GM12864 (cell line): ENCODE data around the gene FPR2.

Experiments
- DNase-seq: peaks from one replicate; pipeline ENCODE4 v3.0.0-alpha.2; 2011; ENCODE audit warnings: low read depth
- H3K4me3 ChIP-seq: 2 replicates; pipeline ENCODE4 v1.5.1; 2011; ENCODE audit warnings: mild to moderate bottlenecking, low read depth, low read length, control low read depth
- CTCF ChIP-seq: IDR thresholded peaks from 2 replicates; pipeline ENCODE4 v1.5.1; 2011; ENCODE audit warnings: low read depth, mild to moderate bottlenecking, moderate library complexity, low read length, control low read depth, inconsistent platforms; ENCODE audit errors: missing control alignments

FPR2 gene

GRCh38 chr19:51792932-51793331 is 32.0 kb downstream of the FPR2 start:
- DNase-seq, result no peak

GRCh38 chr19:51793994-51794393 is 33.0 kb downstream of the FPR2 start:
- DNase-seq, result no peak
- H3K4me3 ChIP-seq, result no peak overlapping the region
- TF ChIP-seq CTCF, result no peak

More at GRCh38 chr19:51792932-51793331, 32.0 kb downstream of the FPR2 start:
- H3K4me3 ChIP-seq, result no peak overlapping the region
- no peak for TF ChIP-seq CTCF

DNA sequence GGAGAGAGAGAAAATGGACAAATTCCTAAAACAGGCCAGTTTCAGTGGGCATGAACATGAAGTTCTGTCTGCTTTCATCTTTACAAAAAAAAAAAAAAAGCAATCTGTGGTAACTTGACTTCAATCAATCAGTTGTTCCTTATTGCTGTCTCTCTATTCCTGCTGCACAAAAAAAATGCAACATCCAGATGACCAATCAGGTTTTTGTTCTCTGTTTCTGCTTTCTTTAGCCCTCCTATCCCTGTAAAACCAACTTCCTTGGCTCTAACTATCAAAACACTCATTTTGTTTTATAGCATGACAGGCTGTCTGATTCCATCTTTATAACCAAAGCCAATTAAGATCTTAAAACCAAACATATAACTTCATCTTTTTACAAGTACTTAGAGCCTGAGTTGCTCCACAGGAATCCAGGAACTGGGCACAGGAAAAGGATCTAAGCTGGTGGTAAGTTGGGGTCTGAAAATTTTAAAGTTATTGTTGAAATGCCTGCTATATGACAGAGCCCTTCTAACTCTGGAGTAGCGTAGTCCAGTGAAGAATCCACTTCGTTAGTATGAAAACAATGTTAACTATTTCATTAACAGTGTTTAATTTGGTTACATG is 34.0 kb downstream of the FPR2 start, which contains the start of gene FPR3:
FPR3 (plus strand) TSS at position 273 of the 606 bp plus-strand sequence. CDS start 28,592 bp downstream, outside the sequence.
- DNase-seq, result no peak
- H3K4me3 ChIP-seq, result no peak within 1 kb of the TSS
- TF ChIP-seq CTCF, result no peak

DNA sequence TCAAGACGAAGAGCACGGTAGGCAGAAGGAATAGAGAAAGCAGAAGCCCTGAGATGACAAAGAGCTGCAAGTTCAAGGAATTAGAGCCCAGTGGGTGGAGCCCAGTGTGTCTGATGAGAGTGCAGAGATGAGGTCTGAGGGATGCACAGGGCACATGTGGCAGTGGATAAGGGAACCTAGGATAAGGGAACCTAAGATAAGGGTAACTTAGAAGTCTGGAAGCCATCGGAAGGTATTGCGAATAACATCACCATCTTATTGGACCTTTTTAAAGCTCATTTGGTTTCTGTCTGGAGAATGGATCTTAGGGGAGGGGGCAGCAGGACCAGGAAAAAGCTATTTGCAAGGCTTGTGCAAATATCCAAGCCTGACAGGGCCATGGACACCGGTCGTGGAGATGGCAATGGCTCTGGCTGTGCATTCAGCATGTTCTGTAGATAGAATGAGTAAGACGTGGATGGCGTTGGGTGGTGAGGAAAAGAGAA is 35.3 kb downstream of the FPR2 start:
- H3K4me3 ChIP-seq, result no peak overlapping the region
- no peak for DNase-seq
- TF ChIP-seq CTCF, result no peak

- TF ChIP-seq CTCF, result no peak
- H3K4me3 ChIP-seq, result no peak overlapping the region
- no peak for DNase-seq
Observed at GRCh38 chr19:51797480-51797879, 36.5 kb downstream of the FPR2 start.

DNA sequence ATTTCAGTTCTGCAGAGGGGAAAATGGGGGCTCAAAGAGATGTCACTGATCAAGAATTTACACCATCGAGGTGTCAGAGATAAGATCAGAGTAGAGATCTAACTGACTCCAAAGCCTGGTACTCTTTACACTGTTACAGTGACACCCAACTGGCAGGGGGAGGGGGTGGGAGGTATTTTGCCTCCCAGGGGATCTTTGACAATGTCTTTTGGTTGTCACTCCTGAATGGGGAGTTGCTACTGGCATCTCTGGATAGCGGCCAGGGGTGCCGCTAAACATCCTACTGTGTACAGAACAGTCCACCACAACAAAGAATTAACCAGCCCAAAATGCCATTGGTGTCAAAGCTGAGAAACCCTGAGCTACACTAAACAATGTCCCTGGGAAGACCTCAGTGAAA is 37.1 kb downstream of the FPR2 start:
- H3K4me3 ChIP-seq, result no peak overlapping the region
- TF ChIP-seq CTCF, result no peak
- no peak for DNase-seq
